ENCODE measurements around the gene CECR2. TPM values are rescaled to one million over a fixed set of nuclear protein-coding genes. Genes with fewer than 3 reads are reported as not detected.

Gene CECR2
- polyA plus RNA-seq, 1 of the 3 experiments (the other 2 are of a cell fraction) = not detected

DNA sequence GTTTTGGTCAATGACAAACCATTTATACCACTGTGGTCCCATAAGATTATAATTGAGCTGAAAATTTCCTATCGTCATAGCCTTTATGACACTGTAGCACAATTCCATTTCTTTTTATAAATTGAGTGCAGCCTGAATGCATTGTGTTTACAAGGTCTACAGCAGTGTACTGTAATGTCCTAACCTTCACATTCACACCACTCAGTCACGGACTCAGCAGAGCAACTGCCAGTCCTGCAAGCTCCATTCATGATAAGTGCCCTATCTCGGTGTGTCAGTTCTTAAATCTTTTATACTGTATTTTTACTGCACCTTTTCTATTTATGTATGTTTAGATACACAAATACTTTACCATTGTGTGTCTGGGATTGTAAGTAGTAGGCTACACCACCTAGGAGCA lies 138.8 kb downstream of the CECR2 start:
- Histone ChIP-seq H3K4me3 (ENCODE audit: low read depth in 2 of 2, low read length in 1 of 2) (no peak overlapping the region), H4K20me1 (ENCODE audit: insufficient read depth) (no peaks in the 10 kb centered on the region), H3K27ac (ENCODE audit: low read depth in 2 of 2, low read length in 1 of 2) (no peak overlapping the region), H3K9ac (no peak overlapping the region), H2AFZ (ENCODE audit: low read depth) (no peak overlapping the region), H3K79me2 (ENCODE audit: insufficient read depth) (no peaks in the 10 kb centered on the region), H3K9me3 (no peaks in the 10 kb centered on the region), H3K4me1 (ENCODE audit: control insufficient read depth in 1 of 2, insufficient read depth in 2 of 2, low read depth in 1 of 2, low read length in 1 of 2) (no peaks in the 10 kb centered on the region), H3K4me2 (no peak overlapping the region), H3K36me3 (replicated peaks in 1 of 2; ENCODE audit: control insufficient read depth in 1 of 2, insufficient read depth in 2 of 2, low read length in 1 of 2) (no peaks in the 10 kb centered on the region), H3K27me3 (ENCODE audit: insufficient read depth) (peaks cover 60% of the 10 kb centered on the region), H3F3A (replicated peaks; ENCODE audit: insufficient read depth) (no peaks in the 10 kb centered on the region), H3K9me2 (no peaks in the 10 kb centered on the region)
- 2% methylated on average over 3 of the region's 3 CpGs for WGBS (ENCODE audit: low lambda C conversion rate)
- ChIA-PET POLR2A (no interaction called here), CTCF (interaction anchor here (0.9 to 1.1 kb wide), 2 partner anchors 434 to 450 kb away, joined by 3 to 4 read pairs; no protein-coding TSS in a partner anchor)
- no peak for TF ChIP-seq FOSL2 (IDR thresholded peaks at IDR 0.05; ENCODE audit: borderline replicate concordance, low read depth)
- TF ChIP-seq NRF1 (IDR thresholded peaks at IDR 0.05; ENCODE audit: low read depth, low read length) = no peak
- no peak for TF ChIP-seq SIN3A (IDR thresholded peaks at IDR 0.05; ENCODE audit: borderline replicate concordance, low read depth, low read length)
- TF ChIP-seq FOXM1 (IDR thresholded peaks at IDR 0.05; ENCODE audit: low read depth) = no peak
- TF ChIP-seq, protein P1, sequence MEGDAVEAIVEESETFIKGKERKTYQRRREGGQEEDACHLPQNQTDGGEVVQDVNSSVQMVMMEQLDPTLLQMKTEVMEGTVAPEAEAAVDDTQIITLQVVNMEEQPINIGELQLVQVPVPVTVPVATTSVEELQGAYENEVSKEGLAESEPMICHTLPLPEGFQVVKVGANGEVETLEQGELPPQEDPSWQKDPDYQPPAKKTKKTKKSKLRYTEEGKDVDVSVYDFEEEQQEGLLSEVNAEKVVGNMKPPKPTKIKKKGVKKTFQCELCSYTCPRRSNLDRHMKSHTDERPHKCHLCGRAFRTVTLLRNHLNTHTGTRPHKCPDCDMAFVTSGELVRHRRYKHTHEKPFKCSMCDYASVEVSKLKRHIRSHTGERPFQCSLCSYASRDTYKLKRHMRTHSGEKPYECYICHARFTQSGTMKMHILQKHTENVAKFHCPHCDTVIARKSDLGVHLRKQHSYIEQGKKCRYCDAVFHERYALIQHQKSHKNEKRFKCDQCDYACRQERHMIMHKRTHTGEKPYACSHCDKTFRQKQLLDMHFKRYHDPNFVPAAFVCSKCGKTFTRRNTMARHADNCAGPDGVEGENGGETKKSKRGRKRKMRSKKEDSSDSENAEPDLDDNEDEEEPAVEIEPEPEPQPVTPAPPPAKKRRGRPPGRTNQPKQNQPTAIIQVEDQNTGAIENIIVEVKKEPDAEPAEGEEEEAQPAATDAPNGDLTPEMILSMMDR (IDR thresholded peaks at IDR 0.05) = no peak
- no peak for TF ChIP-seq JUND (IDR thresholded peaks at IDR 0.05)
- no peak for TF ChIP-seq EP300 (IDR thresholded peaks at IDR 0.05; ENCODE audit: borderline replicate concordance in 1 of 2, low read depth in 1 of 2, low read length in 1 of 2)
- TF ChIP-seq IRF3 (IDR thresholded peaks at IDR 0.05; ENCODE audit: low read depth, low read length) = no peak
- TF ChIP-seq YY1 (IDR thresholded peaks at IDR 0.05; ENCODE audit: low read depth) = no peak
- TF ChIP-seq USF1 (IDR thresholded peaks at IDR 0.05; ENCODE audit: borderline replicate concordance, low read depth) = no peak
- DNase-seq = no peak

- Histone ChIP-seq H3K27me3 (ENCODE audit: insufficient read depth) (peaks cover 82% of the 10 kb centered on the region), H3K79me2 (ENCODE audit: insufficient read depth) (no peaks in the 10 kb centered on the region), H3K36me3 (replicated peaks in 1 of 2; ENCODE audit: control insufficient read depth in 1 of 2, insufficient read depth in 2 of 2, low read length in 1 of 2) (no peaks in the 10 kb centered on the region), H2AFZ (ENCODE audit: low read depth) (no peak overlapping the region), H3K9ac (no peak overlapping the region), H3K4me2 (no peak overlapping the region), H3K9me3 (no peaks in the 10 kb centered on the region), H3K9me2 (no peaks in the 10 kb centered on the region), H4K20me1 (ENCODE audit: insufficient read depth) (no peaks in the 10 kb centered on the region), H3K27ac (ENCODE audit: low read depth in 2 of 2, low read length in 1 of 2) (no peak overlapping the region), H3K4me3 (ENCODE audit: low read depth in 2 of 2, low read length in 1 of 2) (no peak overlapping the region), H3F3A (replicated peaks; ENCODE audit: insufficient read depth) (no peaks in the 10 kb centered on the region), H3K4me1 (ENCODE audit: control insufficient read depth in 1 of 2, insufficient read depth in 2 of 2, low read depth in 1 of 2, low read length in 1 of 2) (no peaks in the 10 kb centered on the region)
- 6% methylated on average over 4 of the region's 4 CpGs for WGBS (ENCODE audit: low lambda C conversion rate)
- no peak for DNase-seq
- ChIA-PET POLR2A (no interaction called here), CTCF (interaction anchor here (0.8 to 1.7 kb wide), 4 partner anchors 11 to 417 kb away, joined by 3 to 10 read pairs (median 5); no protein-coding TSS in a partner anchor)
- no peak for TF ChIP-seq USF1 (IDR thresholded peaks at IDR 0.05; ENCODE audit: borderline replicate concordance, low read depth)
Observed at GRCh38 chr22:17512960-17513359, 143.7 kb downstream of the CECR2 start.
